Nephron (organoid): ENCODE measurements around the gene FMC1.
"Not testable (repeated sequence)": the region's sequence is repeated elsewhere in the genome, so short reads cannot be mapped to it uniquely, and the experiment has no call there.

Source experiments
- H3K27ac Mint-ChIP-seq, 3 experiments: 2 replicates each; pipeline ENCODE4 v1.8.0; 2020; ENCODE audit warnings: mixed read lengths in 3 of 3, mild to moderate bottlenecking in 2 of 3, moderate library complexity in 1 of 3
- H3K27me3 Mint-ChIP-seq: 2 replicates; pipeline ENCODE4 v1.8.0; 2021; ENCODE audit warnings: low read depth, mild to moderate bottlenecking, moderate library complexity, mixed read lengths
- H3K36me3 Mint-ChIP-seq: 2 replicates; pipeline ENCODE4 v1.8.0; 2020; ENCODE audit warnings: low read depth, mixed read lengths
- H3K4me1 Mint-ChIP-seq: 2 replicates; pipeline ENCODE4 v1.8.0; 2020; ENCODE audit warnings: mixed read lengths
- H3K4me3 Mint-ChIP-seq, 3 experiments: 2 replicates each; pipeline ENCODE4 v1.8.0; 2020; ENCODE audit warnings: mild to moderate bottlenecking in 3 of 3, mixed read lengths in 3 of 3, moderate library complexity in 2 of 3
- H3K9me3 Mint-ChIP-seq: 2 replicates; pipeline ENCODE4 v1.8.0; 2020; ENCODE audit warnings: mixed read lengths
- CTCF ChIP-seq, 3 experiments: fragments of 200-600 bp; sonication (generic); IDR thresholded peaks; one replicate each; pipeline ENCODE4 v1.5.0; 2021; ENCODE audit warnings: antibody characterized with exemption in 3 of 3; ENCODE audit not compliant: unreplicated experiment in 3 of 3

FMC1 gene

GRCh38 chr7:139341776-139342226 lies 664 bp downstream of the FMC1 start:
- H3K27me3 Mint-ChIP-seq, result peaks cover 6% of the 10 kb centered on the region
- peak overlapping the region; percentile 100 for H3K27ac Mint-ChIP-seq
- H3K36me3 Mint-ChIP-seq, result peaks cover 27% of the 10 kb centered on the region
- H3K4me1 Mint-ChIP-seq, result peaks cover 8% of the 10 kb centered on the region
- peaks cover 11% of the 10 kb centered on the region for H3K9me3 Mint-ChIP-seq
- peak overlapping the region; percentile 91 to 93 (median 91) for H3K4me3 Mint-ChIP-seq
- no peak for TF ChIP-seq CTCF (IDR thresholded peaks at IDR 0.05; ENCODE audit: unreplicated experiment in 3 of 3)

DNA sequence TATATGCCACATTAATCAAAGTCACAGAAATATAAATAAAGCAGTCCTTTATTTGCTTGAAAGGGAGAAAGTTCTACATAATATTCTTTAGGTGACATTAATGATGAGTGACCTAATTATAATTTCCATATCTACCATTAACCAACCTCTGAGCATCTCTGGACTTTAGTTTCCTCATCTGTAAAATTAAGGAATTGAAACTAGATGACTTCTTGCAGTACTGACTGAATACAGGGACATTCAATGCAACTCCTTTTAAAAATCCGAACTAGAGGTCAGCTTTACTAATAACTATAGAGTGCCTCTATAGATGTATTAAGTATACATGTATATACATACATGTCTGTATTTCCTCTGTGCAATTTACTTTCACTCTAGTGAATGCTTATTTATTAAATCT lies 3.9 kb downstream of the FMC1 start:
- TF ChIP-seq CTCF (IDR thresholded peaks at IDR 0.05; ENCODE audit: unreplicated experiment in 3 of 3), result no peak
- H3K27ac Mint-ChIP-seq, result no peak overlapping the region
- peaks cover 4% of the 10 kb centered on the region for H3K9me3 Mint-ChIP-seq
- peaks cover 8% of the 10 kb centered on the region for H3K4me1 Mint-ChIP-seq
- peaks cover 51% of the 10 kb centered on the region for H3K36me3 Mint-ChIP-seq
- peaks cover 6% of the 10 kb centered on the region for H3K27me3 Mint-ChIP-seq
- peak overlapping the region in 2 of 3 experiments; percentile 36 to 60 for H3K4me3 Mint-ChIP-seq

GRCh38 chr7:139351027-139351426 lies 9.9 kb downstream of the FMC1 start:
- Mint-ChIP-seq H3K9me3 (no peaks in the 10 kb centered on the region), H3K27ac (no peak overlapping the region), H3K27me3 (no peaks in the 10 kb centered on the region), H3K4me1 (no peaks in the 10 kb centered on the region), H3K4me3 (no peak overlapping the region), H3K36me3 (peaks cover 63% of the 10 kb centered on the region)
- no peak for TF ChIP-seq CTCF (IDR thresholded peaks at IDR 0.05; ENCODE audit: unreplicated experiment in 3 of 3)

DNA sequence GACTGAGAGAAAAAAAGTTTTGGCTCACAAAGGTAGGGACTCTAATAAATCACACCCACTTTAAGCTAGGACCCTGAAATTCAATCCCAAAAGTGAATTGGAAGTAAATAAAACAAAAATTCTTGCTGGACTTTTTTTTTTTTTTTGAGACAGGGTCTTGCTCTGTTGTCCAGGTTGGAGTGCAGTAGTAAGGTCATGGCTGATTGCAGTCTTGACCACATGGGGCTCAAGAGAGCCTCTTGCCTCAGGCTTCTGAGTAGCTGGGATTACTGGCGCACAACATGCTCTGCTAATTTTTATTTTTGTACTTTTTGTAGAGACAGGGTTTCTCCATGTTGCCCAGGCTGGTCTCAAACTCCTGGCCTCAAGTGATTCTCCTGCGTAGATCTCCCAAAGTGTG lies 13.6 kb downstream of the FMC1 start:
- Mint-ChIP-seq H3K9me3 (no peaks in the 10 kb centered on the region), H3K36me3 (peaks cover 42% of the 10 kb centered on the region), H3K27me3 (no peaks in the 10 kb centered on the region), H3K27ac (no peak overlapping the region), H3K4me3 (no peak overlapping the region), H3K4me1 (peaks cover 4% of the 10 kb centered on the region)
- TF ChIP-seq CTCF (IDR thresholded peaks at IDR 0.05; ENCODE audit: unreplicated experiment in 3 of 3), result no peak

GRCh38 chr7:139355320-139355719 lies 14.2 kb downstream of the FMC1 start:
- H3K36me3 Mint-ChIP-seq, result peaks cover 38% of the 10 kb centered on the region
- H3K27me3 Mint-ChIP-seq, result no peaks in the 10 kb centered on the region
- H3K4me1 Mint-ChIP-seq, result peaks cover 4% of the 10 kb centered on the region
- TF ChIP-seq CTCF (IDR thresholded peaks at IDR 0.05; ENCODE audit: unreplicated experiment in 3 of 3), result no peak
- peak overlapping the region in 2 of 3 experiments; percentile 38 to 49 for H3K4me3 Mint-ChIP-seq
- no peaks in the 10 kb centered on the region for H3K9me3 Mint-ChIP-seq
- H3K27ac Mint-ChIP-seq, result peak overlapping the region in 1 of 3 experiments; percentile 26

DNA sequence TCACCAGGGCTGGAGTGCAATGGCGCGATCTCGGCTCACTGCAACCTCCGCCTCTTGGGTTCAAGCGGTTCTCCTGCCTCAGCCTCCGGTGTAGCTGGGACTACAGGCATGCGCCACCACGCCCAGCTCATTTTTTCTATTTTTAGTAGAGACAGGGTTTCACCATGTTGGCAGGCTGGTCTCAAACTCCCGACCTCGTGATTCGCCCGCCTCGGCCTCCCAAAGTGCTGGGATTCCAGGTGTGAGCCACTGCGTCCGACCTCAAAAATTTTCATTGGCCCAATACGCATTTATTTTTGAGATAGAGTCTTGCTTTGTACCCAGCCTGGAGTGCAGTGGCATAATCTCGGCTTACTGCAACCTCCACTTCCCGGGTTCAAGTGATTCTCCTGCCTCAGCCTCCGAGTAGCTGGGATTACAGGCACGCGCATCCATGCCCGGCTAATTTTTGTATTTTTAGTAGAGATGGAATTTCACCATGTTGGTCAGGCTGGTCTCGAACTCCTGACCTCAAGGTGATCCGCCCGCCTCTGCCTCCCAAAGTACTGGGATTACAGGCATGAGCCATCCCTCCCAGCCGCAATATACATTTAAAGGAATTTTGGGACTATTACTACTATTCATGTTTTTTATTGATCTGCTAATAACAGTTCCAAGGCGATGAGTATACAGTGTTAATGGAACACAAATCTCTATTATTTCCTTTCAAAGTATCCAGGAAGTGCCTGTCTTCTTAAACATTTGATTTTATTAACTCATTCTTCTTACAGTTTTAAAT lies 16.8 kb downstream of the FMC1 start:
- Mint-ChIP-seq H3K4me1 (peaks cover 28% of the 10 kb centered on the region), H3K36me3 (peaks cover 25% of the 10 kb centered on the region), H3K27ac (peak overlapping the region; percentile 99 to 100 (median 99)), H3K4me3 (peak overlapping the region; percentile 95 to 100 (median 97))
- not testable (repeated sequence) for H3K9me3 Mint-ChIP-seq, H3K27me3 Mint-ChIP-seq
